Prostate gland (tissue), 2 donors: Measurements from ENCODE around the gene ACKR4.

Experiments used
- POLR2AphosphoS5 ChIP-seq: sonication (generic); formaldehyde crosslinking; IDR thresholded peaks from one replicate; pipeline ENCODE4 v1.6.1; 2017; ENCODE audit warnings: antibody characterized with exemption
- TF ChIP-seq, protein P1 (sequence below), 4 experiments: fragments of 200-600 bp in 2 of 4; fragments of 450-650 bp in 2 of 4; sonication (generic) in 2 of 4; IDR thresholded peaks; 1 replicate in 3 of 4; 2 replicates in 1 of 4; pipeline ENCODE4 v1.5.1; 2016 to 2019; ENCODE audit warnings: antibody characterized with exemption in 4 of 4, mild to moderate bottlenecking in 2 of 4, moderate library complexity in 2 of 4

DNA sequence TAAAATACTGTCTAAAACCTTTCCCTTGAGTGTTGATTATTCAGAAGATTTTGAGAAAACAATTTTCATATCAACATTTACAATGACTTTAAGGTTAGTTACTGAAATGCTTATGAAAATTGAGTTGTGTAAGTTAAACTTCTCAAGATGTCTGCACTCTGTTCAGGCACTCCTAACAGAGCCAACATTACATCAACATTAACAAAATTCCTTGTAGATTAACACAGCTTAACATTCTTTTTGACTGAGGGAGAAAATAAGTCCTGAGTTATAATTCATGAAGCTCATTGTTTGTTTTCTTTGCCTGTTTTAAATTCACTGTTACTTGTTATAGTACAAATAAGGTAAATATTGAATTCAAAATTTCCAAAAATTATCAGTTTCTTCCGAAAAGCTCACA, 9.0 kb downstream of the ACKR4 start:
- TF ChIP-seq, protein P1, sequence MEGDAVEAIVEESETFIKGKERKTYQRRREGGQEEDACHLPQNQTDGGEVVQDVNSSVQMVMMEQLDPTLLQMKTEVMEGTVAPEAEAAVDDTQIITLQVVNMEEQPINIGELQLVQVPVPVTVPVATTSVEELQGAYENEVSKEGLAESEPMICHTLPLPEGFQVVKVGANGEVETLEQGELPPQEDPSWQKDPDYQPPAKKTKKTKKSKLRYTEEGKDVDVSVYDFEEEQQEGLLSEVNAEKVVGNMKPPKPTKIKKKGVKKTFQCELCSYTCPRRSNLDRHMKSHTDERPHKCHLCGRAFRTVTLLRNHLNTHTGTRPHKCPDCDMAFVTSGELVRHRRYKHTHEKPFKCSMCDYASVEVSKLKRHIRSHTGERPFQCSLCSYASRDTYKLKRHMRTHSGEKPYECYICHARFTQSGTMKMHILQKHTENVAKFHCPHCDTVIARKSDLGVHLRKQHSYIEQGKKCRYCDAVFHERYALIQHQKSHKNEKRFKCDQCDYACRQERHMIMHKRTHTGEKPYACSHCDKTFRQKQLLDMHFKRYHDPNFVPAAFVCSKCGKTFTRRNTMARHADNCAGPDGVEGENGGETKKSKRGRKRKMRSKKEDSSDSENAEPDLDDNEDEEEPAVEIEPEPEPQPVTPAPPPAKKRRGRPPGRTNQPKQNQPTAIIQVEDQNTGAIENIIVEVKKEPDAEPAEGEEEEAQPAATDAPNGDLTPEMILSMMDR (IDR thresholded peaks at IDR 0.05), result no peak
- TF ChIP-seq POLR2AphosphoS5, result no peak
